GM19455 (cell line): ENCODE data around the gene THSD4.
"Not testable (repeated sequence)": the region's sequence is repeated elsewhere in the genome, so short reads cannot be mapped to it uniquely, and the experiment has no call there.

Experiments used
- ATAC-seq: cut with Tn5 transposase; IDR thresholded peaks from one replicate; pipeline ENCODE4 v1.9.1; 2021; ENCODE audit not compliant: unreplicated experiment

THSD4 gene

DNA sequence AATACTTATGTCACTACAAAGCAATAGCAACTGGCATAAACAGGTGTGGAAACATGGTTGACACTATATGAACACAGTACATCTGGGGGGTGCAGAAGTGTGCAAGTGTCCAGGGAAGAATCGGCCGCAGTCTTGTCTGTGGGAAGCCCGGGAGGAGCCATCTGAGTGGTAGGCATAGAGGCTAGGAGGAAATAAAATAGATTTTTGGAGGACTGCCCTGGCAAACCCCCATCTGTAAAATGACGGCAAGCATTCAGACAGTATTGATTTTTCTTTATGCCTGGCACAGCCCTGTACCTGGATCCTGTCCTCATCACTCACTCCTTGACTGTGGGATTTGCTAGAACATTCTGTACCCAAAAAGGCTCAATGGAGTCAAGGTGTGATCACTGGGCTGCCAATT is 31.3 kb downstream of the THSD4 start:
- no peak for ATAC-seq

DNA sequence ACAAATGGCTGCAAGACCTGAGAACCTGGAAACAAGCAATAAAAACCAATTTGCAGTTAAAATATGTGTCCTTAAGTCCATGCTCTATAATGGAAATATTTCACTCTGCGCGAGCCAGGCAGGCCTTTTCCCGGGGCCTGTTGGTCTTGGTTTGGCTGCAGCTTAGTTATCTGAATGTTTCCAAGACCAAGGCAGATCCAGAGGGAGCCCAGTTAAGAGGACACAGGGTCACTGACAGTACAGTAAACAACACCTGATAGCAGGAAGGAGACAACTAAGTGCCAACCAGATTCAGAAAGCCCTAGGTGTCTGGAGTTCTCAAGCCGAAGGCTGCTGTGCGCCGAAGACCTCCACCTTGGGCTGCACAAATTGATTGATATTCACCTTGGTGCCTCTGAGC is 32.8 kb downstream of the THSD4 start:
- no peak for ATAC-seq

DNA sequence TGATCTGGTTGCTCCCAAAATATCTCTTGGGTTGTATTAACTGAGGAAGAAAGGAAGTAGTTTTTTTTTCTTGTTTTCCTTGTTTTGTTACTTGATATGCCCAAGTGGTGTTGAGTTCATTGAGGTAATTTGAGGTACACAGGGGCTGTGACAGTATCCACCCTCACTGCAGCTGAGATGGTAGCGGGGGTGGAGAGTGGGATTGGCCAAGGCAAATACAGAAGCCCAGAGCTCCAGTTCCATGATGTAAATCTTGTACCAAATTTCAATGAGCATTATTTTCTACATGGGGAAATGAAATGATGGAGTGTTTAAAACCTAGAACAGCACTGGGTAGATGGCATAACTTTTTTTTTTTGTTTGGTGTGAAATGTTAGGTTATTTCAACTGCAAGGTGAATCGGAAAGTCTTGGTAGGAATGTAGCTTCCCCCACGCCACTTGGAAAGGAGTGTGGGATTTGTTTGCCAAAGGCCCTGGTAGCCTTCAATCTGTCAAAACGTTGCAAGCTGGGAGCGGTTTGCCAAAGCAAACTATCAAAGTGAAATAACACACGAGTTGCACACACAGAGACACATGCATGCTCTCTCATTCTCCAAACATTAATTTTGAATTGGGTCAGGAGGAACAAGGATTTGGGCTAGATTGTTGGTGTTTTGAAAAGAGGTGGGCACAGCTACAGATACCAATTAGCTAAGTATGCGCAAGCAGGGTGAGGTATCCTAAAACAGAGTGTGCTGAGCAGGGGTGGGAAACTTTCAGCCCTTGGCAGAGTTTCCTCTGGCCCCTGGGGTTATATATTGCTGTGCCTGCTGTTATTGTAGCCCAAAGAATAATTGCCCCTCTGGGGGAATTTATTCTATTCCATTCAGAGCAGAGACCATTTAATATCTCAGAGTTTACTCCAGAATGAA is 34.6 kb downstream of the THSD4 start:
- no peak for ATAC-seq

DNA sequence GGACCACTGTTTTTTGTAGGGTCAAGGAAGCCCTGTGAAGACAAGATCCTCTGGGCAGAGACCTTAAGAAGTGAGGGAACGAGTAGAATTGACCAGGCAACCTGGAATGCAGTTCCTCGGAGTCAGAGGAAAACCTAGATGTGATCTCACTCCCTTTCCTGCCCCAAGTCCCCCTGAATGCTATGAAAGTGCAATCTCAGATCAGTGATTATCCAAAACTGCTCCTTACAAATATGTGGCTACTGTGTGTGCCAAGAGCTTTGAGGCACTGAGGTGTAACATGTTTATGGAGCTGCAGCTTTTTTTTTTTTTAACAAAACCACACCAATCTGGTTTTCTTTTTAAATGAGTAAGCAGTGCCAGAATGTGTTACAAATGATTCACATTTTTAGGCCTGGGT is 35.8 kb downstream of the THSD4 start:
- no peak for ATAC-seq

DNA sequence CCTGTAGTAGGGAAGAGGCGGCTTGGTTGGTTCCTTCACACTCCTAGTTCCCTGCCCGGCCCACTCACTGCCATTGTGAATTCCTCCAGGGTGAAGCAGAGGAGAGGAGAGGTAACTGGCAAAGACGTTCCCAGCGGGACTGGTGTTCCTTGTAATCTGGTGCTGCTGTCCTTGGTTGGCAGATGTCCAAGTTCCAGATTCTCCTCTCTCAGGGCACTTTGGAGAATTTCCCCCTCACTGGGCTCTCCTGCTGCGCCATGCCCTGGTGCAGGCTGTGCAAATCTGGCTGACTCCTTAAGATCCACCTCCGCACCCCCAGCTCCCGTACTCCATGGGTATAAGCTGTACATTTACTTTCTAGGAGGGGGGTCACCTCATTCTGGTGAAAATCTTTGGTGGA is 37.3 kb downstream of the THSD4 start:
- ATAC-seq: no peak

DNA sequence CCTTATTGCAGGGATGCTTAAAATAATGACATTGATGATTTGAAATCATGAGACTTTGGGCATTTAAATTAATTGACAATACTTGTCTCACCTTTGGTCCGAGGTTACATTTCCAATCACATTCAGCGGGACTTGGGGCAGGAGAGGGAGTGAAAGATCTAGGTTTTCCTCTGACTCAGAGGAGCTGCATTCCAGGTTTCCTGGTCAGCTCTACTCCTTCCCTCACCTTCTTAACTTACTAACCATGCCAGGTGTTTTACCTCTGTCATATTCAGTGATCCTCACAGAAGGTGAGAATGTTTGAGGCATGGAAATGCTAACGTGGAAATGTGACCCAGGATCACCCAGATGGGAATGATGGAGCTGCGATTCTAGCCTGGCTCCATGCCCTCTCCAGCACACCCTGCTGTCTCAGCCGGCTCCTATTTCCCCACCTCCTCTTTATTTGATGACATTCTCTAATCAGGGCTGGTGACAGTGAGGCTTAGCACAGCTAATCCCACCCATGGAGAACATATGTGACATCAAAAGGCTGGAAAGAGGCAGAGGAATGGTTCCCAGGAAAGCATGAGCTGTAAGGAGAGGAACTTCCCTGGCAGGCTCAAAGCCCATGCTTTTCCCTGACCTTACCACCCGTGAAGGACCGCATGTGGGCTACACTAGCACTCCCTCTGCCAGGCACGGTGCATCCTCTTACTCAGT is 38.7 kb downstream of the THSD4 start:
- no peak for ATAC-seq

DNA sequence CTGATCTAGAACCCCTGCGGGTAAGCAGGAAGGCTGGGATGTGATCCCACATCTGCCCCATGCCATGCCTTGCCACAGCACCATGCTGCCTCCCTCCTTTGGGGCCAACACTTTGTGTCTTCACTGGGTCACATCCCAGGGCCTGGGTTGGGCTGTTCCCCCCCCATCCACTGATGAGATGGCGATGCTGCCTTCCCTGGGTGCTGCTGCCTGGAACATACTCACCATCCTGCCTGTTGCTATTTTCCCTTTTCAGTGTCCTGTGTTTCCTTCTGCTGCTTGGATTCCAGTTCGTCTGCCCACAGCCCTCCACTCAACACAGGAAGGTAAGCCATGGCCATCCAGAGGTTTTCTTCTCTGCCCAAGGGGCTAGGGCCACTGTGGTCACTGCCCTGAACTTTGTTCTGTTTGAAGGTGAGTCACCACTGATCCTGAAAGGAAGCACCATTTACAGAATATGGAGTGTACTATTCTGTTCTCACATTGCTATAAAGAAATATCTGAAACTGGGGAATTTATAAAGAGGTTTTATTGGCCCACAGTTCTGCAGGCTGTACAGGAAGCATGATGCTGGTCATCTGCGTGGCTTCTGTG is 39.4 kb downstream of the THSD4 start:
- no peak for ATAC-seq

DNA sequence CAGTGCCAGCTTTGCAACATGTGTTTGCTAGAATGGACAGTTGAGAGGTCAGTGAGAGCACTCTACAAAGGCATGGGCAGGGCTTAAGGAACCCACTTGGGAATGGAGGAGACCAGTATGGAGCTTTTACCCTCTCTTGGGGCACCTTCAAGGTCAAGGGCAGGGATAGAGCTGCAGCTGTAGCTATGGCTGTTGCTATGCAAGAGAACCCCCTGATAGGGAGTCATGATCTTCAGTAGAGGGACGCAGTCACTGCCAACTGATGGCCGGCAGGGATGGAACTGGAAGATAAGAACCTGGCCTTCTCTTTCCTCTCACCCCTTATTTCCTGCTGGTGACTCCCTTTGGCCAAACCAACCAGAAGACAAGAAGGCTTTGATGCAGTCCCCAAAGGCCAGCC is 40.3 kb downstream of the THSD4 start:
- ATAC-seq: no peak

DNA sequence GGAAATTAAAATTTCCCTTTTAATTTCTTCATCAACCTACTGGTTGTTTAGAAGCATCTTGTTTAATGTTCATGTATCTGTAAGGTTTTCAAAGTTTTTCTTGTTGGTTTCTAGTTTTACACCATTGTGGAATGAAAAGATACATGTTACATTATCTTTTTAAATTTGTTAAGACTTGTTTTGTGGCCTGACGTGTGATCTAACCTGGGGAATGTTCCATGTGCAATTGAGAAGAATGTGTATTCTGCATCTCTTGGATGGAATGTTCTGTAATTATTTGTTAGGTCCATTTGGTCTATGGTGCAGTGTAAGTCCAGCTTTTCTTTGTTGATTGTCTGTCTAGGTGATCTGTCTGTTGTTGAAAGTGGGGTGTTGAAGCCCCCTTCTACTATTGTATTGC is 45.7 kb downstream of the THSD4 start:
- ATAC-seq: no peak

DNA sequence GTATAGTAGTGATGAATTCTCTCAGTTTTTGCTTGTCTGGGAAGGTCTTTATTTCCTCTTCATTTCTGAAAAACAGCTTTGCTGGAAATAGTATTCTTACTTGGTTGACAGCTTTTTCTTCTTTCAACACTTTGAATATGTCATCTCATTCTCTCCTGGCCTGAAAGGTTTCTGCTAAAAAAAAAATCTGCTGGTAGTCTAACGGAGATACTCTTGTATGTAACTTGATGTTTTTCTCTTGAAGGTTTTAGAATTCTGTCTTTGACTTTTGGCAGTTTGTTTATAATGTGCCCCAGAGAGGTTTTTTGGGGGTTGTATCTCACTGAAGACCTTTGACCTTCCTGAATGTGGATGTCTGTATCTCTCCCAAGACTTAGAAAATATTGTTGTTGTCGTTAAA is 47.0 kb downstream of the THSD4 start:
- ATAC-seq: no peak

DNA sequence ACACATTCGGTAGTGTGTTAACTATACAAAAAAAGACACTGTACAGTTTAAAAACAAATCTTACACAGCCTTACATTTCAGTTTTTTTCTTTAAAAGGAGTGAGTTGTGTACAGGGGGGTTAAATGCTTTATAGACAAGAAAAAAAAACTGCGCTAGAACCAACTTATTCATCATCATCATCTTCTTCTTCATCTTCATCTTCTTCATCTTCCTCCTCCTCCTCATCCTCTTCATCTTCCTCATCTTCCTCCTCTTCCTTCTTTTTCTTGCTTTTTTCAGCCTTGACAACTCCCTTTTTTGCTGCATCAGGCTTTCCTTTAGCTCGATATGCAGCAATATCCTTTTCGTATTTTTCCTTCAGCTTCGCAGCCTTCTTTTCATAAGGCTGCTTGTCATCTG is 49.3 kb downstream of the THSD4 start:
- not testable (repeated sequence) for ATAC-seq

DNA sequence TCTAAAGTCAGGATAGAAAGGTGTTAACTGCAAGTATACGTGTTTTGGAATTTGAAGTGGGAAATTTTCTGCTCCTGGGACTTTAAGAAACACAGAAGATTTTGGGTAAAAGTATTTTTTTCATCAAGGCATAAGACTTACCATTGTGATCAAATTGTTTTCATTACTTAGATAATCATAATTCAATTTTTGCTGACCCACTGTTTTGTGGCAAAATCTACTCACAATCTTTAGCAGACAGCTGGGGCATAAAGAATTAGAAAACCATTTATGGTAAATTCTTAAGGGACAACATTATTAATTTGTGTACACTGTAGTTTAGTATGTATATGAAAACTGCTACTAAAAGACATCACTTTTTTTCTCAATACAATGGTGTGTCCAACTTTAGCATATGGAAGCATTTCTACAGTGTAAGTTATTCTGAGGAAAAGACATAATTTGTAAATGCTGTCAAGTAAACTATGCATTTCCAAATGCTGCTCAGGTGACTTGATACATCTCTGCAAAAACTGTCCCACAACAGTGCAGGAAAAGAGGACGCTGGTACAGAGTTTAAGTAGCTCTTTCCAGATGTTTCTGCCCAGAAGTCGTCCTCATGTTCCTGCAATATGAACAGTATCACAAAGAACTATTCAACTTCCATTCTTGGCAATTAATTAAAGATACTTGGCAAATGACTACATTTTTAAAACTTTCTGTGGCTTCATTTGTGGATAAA is 52.3 kb downstream of the THSD4 start:
- ATAC-seq: no peak

DNA sequence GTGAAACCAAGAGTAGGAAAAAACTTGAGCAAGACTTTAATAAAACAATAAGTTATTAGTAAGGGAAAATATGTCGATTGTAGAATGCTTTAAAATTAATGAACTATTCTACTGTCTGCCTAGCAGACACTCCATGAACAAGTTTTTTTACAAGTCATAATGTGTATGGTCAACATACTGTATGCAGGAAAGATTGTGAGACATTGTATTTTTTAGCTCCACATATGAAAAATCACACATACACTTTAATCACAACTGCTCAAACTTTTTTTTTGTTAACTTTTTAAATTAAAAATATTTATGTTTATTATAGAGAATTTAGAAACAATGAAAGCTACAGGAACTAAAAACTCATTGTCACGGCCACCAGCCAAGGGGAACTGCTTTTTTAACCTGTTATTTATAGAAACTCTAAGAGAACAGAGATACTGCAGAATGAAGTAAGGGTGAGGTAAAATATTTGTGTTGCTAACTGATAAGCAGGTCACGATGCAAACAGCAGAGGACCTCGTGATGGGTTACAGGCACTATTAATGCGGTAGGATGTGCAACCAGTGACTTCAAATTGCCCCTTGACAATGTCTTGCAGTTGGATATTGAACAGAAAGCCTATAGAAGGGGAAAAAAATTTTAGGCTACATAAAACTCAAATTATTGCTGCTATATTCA is 53.0 kb downstream of the THSD4 start:
- ATAC-seq: no peak

DNA sequence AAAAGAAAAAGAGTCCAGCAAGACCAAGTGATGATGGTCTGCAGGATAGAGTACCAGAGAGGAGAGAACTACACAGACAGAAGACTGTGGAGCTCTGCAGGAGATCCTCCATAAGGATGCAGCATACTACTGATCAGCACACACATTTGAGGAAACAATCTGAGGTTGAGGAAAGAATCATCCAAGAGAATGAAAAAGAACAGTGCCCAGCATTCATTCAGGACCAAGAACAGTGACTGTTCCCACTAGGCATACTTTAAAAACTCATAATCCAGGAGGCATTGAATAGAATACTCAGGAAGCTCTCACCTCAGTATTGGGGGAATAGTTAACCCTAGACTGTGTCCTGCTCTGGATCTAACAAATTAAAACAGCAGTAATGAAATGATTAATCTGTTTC is 54.9 kb downstream of the THSD4 start:
- ATAC-seq: no peak

DNA sequence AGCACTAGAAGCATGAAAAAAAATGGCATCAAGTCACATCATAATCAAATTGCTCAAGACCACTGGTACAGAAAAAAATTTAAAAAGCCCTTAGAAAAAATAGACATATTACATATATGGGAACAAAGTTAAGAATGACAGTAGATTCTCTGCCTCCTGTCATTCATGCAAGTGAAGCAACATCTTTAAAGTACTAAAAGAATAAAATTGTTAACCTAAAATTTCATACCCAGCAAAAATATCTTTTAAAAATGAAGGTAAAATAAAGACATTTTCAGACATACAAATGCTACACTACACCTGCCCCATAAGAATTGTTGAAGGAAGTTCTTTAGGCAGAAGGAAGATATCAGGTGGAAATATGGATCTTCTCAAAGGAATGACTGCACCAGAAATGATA is 55.9 kb downstream of the THSD4 start:
- ATAC-seq: no peak

DNA sequence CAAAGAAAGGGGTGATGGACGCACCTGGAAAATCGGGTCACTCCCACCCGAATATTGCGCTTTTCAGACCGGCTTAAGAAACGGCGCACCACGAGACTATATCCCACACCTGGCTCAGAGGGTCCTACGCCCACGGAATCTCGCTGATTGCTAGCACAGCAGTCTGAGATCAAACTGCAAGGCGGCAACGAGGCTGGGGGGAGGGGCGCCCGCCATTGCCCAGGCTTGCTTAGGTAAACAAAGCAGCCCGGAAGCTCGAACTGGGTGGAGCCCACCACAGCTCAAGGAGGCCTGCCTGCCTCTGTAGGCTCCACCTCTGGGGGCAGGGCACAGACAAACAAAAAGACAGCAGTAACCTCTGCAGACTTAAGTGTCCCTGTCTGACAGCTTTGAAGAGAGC is 59.1 kb downstream of the THSD4 start:
- ATAC-seq: not testable (repeated sequence)

DNA sequence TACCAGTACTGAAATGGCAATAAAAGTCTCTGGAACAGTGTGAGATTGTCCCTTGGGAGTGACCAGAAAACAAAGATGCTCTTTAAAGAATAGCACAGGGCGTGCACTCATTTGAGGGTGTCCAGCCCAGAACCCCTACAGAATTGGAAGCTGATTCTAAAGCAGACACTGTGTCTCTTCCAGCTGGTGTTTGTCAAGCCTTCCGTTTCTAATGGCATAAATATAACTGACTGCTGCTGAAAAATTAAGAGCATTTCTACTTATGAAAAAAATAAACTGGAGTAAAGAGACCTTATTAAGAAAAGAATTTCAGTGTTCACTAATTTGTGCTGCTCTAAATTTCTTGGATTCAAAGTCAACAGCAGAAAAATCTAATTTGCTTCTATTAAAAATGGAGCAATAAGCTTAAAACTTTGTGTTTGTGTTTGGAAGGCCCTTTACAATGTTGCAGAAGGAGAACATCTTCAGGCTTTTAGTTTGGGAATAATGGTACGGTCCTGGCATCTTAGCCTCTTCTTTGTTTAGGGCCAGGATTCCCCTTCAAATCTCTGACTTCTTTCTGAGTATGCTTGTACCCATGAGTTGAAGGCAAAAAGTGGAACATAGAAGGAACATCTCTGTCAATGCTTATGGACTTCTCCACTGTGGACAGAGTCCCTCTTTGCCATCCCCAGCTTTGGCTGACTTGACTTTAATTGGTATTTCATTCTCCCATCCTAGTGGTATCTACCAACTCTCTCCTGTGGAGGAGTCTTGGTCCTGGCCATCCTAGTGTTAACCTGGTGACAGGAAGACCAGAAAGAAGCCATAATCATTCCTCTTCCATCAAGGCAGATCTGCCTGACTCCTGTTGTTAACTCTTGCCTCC is 65.9 kb downstream of the THSD4 start:
- ATAC-seq: no peak

DNA sequence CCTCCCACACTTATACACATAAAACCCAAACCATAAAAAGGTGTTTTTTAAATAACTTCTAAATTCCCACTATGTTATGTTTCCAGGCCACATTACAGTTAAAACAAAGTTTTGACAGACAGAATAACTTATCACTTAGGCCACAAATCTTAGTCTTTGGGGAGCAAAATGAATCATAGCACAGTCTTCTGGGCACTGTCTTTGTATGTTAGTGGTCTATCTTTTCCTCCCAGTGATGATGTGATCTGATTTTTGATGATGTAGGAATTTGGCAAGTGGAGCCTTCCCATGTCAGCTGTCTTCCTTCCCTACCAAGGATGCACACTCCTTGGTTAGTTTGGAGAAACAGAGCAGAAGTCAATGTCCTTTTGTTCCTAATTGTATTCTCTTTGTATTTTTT is 67.3 kb downstream of the THSD4 start:
- no peak for ATAC-seq

DNA sequence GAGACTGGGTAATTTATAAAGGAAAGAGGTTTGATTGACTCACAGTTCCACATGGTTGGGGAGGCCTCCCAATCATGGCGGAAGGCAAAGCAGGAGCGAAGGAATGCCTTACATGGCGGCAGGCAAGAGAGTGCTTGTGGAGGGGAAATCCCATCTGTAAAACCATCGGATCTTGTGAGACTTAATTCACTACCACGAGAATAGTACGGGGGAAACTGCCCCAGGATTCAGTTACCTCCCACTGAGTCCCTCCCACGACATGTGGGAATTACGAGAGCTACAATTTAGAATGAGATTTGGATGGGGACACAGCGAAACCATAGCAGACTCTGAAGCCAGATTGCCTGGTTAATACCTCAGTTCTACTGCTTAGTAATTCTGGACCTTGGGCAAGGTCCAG is 67.8 kb downstream of the THSD4 start:
- ATAC-seq: no peak

DNA sequence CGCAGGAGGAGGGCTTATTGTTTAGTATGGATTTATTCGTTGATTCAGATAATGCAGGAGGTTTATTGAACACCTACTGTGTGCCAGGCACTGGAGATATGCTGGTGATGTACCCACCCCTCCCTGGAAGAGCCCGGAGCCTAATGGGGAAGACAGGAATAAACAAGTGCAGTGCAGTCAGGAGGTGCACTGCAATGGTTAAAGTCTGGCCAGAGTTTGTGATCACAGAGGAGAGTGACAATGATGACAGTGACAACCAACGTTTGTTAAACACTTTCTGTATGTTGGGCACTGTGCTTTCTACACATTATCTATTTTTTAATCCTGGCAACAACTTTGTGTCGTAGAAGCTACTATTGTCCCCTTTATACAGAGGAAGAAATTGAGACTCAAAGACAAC is 70.4 kb downstream of the THSD4 start:
- ATAC-seq: no peak
